Measurements from ENCODE around the gene PPARD.

DNA sequence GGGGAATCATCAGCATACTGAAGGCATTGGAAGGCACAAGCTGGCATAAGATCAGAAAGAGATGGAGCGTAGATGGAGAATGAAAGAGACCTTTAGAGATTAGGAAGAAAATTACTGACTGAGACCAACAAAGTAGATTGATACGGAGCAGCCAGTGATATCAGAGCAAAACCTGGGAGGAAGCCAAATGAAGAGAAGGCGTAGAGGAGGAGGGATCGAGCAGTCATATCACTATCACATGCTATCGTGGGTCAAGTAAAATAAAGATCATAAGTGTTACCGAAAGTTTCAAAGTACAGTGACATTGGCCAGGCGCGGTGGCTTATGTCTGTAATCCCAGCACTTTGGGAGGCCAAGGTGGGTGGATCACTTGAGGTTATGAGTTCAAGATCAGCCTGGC is 56.2 kb downstream of the PPARD start:
- TF ChIP-seq, protein P1, sequence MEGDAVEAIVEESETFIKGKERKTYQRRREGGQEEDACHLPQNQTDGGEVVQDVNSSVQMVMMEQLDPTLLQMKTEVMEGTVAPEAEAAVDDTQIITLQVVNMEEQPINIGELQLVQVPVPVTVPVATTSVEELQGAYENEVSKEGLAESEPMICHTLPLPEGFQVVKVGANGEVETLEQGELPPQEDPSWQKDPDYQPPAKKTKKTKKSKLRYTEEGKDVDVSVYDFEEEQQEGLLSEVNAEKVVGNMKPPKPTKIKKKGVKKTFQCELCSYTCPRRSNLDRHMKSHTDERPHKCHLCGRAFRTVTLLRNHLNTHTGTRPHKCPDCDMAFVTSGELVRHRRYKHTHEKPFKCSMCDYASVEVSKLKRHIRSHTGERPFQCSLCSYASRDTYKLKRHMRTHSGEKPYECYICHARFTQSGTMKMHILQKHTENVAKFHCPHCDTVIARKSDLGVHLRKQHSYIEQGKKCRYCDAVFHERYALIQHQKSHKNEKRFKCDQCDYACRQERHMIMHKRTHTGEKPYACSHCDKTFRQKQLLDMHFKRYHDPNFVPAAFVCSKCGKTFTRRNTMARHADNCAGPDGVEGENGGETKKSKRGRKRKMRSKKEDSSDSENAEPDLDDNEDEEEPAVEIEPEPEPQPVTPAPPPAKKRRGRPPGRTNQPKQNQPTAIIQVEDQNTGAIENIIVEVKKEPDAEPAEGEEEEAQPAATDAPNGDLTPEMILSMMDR (conservative IDR thresholded peaks at IDR 0.05; ENCODE audit: low read depth, low read length) = no peak
- no peak for TF ChIP-seq EZH2 (IDR thresholded peaks at IDR 0.05; ENCODE audit: borderline replicate concordance, low read depth, low read length, poor library complexity, severe bottlenecking)

Measured in A673 (cell line).